Right lobe of liver (tissue), 4 donors: Measurements from ENCODE around the gene DHODH.

Experiments used
- POLR2A ChIP-seq: fragments of 450-650 bp; IDR thresholded peaks from one replicate; pipeline ENCODE4 v1.6.1; 2017; ENCODE audit warnings: antibody characterized with exemption, mild to moderate bottlenecking
- TF ChIP-seq, protein P1 (sequence below), 4 donors: fragments of 200-600 bp in 3 of 4; fragments of 450-650 bp in 1 of 4; IDR thresholded peaks; one replicate each; pipeline versions ENCODE4 v1.5.1 to v1.8.0; 2016 to 2022; ENCODE audit warnings: antibody characterized with exemption in 4 of 4, mild to moderate bottlenecking in 2 of 4
- donor health status: DM: no; HTN: no; CAD: no.
- donor health status: DM: no; HTN: no; CAD: no.
- donor health status: DM: no; HTN: yes; CAD: no.

DNA sequence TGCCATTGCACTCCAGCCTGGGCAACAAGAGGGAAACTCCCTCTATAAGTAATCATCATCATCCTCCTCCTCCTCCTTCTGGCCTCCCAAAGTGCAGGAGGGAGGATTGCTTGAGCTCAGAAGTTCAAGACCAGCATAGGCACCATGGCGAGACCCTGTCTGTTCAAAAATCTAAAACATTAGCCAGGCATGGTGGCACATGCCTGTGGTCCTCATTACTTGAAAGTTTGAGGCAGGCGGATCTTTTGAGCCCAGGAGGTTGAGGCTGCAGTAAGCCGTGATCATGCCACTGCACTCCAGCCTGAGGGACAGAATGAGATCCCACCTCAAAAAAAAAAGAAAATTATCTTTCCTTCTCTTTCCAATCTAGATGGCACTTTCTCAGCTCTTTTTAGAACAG is 36.2 kb upstream of the DHODH start:
- TF ChIP-seq, protein P1, sequence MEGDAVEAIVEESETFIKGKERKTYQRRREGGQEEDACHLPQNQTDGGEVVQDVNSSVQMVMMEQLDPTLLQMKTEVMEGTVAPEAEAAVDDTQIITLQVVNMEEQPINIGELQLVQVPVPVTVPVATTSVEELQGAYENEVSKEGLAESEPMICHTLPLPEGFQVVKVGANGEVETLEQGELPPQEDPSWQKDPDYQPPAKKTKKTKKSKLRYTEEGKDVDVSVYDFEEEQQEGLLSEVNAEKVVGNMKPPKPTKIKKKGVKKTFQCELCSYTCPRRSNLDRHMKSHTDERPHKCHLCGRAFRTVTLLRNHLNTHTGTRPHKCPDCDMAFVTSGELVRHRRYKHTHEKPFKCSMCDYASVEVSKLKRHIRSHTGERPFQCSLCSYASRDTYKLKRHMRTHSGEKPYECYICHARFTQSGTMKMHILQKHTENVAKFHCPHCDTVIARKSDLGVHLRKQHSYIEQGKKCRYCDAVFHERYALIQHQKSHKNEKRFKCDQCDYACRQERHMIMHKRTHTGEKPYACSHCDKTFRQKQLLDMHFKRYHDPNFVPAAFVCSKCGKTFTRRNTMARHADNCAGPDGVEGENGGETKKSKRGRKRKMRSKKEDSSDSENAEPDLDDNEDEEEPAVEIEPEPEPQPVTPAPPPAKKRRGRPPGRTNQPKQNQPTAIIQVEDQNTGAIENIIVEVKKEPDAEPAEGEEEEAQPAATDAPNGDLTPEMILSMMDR (IDR thresholded peaks at IDR 0.05) = no peak
- no peak for TF ChIP-seq POLR2A
